Anterior cingulate cortex (tissue), 58 donors: ENCODE measurements around the gene CNNM2.
A peak's percentile ranks its signal among the peaks of the same experiment; 100 is the strongest.
"Not testable (repeated sequence)": the region's sequence is repeated elsewhere in the genome, so short reads cannot be mapped to it uniquely, and the experiment has no call there.

Source experiments
- DNase-seq, 58 donors: peaks; one replicate each; lab custom pipeline; 2025; lab: John Stamatoyannopoulos, UW

The CNNM2 gene

DNA sequence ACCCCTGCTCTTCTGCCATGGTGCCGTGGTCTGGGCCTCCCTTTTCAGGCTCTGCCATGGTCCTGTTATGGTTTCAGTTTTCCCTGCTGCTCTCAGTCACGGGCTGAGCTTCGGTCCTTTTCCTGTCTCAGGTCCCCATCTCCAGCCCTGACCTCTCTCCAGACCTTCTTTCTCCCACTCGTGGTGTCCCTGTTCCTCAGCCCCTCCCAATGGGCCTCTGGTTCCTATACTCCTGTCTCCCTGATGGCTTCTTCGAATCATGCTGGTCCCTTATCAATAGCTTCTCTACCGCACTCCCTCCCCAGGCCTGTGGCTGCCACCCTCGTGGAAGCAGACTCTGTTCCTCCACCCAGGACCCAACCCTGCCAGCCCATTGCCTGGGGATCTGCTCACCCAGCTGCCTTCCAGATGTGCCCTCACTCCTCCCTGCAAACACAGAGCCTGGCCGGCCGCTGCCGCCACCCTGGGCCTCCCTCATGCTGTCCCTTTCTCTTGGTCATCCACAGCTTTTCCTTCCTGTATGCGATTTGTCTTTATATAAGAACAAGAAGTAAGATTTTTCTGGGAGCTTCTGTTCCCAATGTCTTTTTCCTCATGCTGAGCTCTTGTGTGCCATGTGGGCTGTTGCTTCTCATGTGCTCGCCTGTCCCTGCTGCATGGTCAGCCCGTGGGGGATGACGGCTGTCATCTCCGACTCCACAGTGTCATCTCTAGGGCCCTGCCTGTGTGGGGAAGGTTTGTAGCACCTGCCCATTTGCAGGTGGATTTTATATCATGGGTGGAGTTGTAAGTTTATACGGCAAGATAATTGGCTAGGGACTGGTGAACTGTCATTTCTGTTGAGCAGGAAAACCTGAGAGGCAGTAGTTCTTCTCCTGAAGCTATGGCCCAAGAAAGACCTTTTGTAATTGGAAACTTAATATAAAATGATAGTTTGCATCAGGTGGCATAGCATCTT lies 148.3 kb downstream of the CNNM2 start:
- DNase-seq: no peak

DNA sequence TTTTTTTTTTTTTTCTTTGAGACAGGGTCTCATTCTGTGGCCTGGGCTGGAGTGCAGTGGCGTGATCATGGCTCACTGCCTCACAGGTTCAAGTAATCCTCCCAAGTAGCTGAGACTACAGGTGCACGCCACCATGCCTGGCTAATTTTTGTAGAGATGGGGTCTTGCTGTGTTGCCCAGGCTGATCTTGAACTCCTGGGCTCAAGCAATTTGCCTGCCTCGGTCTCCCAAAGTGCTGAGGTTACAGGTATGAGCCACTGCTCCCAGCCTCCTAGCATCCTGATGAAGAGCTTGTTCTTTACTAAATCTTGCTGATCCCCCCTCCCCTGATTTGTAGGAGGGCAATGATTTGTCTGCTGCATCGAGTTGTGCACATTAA lies 149.0 kb downstream of the CNNM2 start:
- not testable (repeated sequence) for DNase-seq

DNA sequence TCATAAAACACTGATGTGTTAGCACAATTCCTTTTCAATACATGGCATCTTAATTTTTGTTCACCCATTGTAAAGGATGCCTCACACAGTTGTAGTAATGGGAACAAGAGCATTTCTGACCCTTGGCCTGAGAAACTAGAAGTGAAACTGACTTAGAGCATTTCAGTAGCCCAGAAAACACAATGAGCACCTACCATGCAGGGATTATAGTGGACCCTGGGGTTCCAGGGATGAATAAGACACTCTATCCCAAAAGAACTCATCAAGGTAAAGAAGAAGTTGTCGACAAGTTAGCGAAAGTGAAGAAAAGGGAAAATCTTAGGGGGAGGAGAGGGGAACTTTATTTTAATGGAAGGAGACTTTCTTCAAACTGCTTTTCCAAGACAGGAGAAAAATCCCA lies 149.4 kb downstream of the CNNM2 start:
- DNase-seq: no peak

DNA sequence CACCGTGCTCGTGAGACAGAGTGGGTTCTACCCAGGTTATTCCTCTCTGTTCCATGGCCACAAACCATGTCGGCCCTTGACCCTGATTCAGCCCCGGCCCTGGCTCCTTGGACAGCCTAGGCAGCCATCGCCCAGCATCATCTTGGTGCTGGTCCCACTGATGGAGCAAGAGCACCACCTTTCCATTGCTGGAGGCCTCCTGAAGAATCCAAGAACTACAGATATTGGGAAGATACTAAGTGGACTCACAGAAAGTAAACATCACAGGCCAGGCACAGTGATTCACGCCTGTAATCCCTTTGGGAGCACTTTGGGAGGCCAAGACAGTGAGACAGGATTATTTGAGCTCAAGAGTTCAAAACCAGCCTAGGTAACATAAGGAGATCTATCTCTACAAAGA lies 149.9 kb downstream of the CNNM2 start:
- no peak for DNase-seq

DNA sequence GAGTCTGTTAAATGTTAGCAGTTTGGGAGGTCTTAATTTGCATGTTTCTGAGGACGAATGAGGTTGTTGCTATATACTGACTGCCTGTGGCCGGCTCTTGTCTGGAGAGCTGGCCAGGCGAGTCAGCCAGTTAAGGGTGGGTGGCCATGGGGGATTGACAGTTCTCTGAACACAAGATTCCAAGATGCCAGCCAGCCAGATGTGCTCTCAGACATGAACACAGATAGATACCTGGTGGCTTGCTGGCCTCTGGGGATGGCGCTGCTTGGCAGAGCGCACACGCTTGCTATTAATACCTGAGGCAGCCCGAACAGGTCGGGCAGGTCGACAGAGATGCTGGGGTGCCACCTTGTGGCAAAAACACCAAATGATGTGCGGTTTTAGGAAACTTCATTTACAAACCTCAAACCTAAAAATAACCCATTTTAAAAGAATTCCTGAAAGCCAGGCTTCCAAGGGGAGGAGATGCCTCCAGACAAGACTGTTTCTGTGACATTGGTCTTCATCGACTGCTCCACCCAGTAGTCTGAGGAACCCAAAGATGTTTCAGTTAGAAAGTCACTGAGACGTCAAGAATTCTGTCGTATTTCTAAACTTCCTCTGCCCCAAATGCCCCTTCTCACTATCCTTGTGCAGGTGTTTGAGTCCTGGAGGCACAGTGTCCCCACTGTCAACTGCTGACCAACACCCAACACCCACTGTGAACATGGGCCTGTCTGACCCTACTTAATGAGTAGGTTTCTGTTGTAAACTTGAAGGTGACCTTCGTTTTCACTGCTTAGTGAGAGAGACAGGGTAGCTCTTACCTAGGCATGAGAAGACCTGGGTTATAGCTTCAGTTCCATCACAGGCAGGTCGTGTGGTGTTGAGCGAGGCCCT lies 151.6 kb downstream of the CNNM2 start:
- peak in 35 of 58 donors; percentile 1 to 69 (median 19) for DNase-seq

DNA sequence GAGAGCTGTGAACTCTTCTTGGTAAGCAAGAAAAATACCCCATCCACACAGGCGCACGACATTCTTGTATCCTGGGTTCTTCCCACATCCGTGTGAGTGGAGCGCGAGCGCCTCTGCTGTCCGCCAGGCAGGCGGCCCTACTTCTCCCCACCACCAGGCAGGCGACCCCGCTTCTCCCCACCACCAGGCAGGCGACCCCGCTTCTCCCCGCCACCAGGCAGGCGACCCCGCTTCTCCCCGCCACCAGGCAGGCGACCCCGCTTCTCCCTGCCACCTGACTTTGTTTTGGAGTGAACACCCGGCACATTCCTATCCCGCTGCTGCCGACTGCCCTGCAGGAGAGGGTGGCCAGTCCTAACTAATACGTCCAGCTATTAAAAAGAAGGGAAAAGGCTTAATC lies 154.2 kb downstream of the CNNM2 start:
- DNase-seq: no peak

DNA sequence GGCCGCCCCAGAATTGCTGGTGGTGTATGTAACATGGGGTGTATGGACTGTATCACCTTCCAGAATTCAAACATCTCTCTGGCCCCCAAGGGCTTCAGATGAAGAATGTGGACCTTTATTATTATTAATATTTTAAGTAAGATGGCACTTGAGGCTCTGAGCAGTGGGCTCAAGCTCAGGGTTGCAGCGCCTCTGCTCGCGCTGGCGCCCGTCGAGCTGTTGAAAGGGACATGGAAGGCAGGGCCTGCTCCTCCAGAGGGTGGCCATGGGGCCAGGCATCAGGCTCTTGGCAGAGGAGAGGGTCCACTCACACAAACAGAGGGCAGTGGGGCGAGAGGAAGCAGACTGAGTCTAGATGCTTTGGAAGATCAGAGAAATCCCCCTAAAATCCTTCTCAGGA lies 154.8 kb downstream of the CNNM2 start:
- DNase-seq: no peak

DNA sequence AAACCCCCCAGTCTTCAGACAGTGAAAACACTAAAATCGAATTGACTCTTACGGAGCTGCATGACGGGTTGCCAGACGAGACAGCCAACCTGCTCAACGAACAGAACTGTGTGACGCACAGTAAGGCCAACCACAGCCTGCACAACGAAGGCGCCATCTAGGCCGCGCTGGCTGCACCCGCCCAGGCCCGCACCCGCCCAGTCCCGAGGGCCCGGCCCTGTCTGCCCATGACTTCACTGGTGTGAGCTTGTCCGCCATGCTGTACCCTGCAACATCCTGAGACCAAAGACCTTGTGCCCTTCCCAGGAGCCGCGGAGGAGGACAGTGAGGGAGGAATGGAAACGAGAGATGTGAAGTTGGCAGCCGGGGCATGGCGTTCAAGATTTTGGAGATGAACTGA lies 158.9 kb downstream of the CNNM2 start:
- no peak for DNase-seq

DNA sequence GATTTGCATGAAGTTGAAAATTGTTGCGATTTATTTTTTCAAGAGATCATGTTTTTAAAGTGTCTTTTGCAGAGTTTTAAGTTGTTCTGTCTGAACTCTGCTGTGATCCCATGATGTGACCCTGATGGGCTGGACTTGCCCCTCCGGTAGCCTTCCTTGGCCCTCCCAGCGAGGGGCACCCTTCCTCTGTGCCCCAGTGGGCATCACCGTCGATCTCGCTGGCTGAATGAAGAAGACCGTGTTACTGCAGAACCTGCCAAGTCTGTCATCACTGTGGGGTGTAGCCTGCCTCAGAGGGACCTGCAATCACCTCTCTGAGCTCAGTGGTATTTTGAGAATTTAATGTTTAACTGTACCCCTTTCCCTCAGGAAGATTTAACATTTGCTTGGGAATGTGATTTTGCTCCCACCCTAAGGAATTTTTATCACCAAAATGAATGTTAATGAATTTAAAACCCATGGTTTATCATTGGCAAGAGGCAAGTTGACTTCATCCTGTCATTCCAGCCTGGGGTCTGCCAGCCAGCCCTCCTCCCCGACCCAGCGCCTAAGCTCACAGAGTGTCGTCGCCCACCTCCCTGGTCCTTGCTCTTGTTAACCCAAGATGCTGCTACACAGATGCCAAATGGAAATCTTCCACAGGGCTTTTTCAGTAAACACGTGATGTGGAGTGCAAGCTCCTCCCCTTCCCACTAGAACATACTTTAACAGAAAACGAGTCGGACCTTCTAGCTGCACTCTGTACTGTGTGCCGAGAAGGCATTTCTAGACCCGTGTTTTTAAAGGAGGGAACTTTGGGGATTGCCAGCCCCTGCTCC lies 159.6 kb downstream of the CNNM2 start:
- DNase-seq: no peak

DNA sequence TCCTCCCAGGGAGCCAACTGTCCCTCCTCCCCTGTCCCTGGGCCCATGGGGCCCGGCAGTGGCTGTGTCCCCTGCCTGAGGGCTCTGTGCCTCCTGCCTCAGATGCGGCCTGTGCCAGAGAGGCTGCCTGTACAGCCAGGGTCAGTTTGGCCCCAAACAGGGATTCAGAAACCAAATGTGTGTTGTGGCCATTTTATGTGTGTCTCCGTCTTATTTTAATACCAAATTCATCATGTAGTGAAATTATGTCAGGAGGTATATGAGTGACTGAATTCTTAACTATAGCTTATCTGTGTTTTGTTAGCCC lies 160.2 kb downstream of the CNNM2 start:
- no peak for DNase-seq

DNA sequence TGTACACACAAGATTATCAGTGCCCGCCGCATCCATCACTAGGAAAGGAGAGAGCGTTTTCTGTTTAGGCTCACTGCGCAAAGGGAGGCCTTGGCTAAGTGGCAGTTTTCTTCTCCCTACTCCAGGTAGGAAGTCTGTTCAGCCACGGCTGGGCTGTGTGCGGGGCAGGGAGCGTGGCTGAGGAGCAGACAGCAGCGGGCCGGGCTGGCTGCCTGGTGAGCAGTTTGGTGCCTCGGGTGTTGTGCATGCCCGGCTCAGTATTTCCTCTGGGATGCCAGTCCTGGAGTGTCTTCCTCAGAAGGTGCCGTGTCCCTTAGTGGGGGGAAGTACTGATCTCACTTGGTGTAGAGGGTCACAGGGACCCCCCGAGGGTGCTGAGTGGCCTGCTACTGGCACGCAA lies 160.6 kb downstream of the CNNM2 start:
- DNase-seq: no peak

DNA sequence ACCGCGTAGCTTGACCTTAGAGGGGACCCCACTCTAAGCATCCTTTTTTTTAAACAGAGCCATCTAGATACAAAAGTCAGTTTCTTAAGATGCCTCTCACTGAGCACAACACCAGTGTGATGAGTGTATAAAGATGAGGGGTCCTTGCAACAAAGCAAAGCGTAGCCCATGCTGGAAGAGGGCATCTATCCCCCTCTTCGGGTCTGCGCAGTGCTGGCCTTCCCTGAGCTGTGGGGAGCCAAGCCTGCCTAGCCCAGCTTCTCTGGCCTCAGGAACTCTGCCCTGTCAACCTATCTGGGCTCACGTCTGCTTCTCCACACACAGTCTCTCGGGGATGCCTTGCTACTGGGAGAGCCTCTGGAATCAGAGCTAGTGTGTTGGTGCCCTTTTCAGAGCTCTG lies 161.0 kb downstream of the CNNM2 start:
- no peak for DNase-seq

DNA sequence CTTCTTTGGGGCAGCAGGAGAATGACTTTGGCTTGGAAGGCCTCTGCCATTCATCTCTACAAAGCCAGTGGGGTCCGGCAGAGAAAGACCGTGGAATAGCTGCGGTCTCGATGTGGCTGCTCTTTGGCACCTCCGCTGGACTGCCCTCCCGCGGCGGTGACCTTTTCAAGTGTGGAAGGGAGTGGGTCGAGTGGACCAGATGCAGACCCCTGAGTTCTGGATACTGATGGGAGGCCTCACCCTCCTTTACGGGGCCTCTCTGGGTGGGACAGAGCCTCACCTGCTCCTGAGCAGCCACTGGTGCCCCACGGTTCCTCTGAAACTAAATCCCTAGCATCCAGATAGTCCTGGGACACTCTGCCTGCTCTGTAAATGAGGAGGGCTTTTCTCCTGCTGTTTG lies 161.9 kb downstream of the CNNM2 start:
- DNase-seq: no peak

DNA sequence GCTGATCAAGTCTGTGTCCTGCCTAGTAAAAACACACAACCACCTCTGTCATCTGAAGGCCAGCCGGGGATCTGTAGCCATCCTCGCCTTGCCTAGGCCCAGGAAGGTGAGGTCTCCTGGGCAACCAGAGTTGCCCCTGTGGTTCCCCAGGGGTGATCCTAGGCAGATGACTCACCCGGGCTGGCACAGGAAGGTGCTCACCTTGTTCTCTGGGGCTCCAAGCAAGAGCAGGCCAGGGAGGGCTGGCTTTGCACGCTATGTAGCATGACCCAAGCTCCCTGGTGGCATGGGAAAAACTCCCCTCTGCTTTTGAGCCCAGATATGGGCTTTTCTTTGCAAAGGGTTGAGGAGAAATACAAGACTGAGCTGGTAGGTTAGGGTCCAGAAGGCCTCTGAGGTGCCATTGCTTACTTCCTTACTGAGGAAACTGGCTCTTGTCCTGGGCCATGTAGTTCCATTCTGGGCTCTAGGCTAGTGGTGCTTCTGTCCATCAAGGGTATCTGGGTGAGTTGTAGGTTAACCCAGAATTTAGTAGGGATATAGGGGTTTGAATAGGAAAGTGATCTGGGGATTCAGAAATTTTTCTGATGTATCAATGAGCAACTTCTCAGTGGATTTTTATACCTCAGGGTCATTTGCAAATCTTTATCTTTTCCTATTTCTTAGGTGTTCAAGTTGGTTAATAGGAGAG lies 162.9 kb downstream of the CNNM2 start:
- no peak for DNase-seq

DNA sequence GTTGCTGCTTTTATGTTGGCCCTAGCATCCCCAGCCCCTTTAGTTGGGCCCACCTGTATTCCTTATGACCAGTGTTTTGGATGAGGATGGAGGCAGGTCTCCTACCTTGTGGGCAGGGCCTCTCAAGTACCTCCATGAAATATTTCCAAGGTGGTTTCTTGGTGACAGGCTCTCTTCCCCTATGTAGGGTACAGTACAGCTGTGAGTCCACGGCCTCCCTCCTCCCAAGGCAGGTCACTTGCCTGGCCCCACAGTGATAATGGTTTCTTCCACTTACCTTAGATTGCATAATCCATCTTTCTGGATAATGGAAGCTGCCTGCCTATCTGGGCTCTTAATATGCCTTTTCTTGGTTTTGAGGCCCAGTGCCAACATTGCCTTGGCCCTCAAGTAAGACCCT lies 164.6 kb downstream of the CNNM2 start:
- no peak for DNase-seq

DNA sequence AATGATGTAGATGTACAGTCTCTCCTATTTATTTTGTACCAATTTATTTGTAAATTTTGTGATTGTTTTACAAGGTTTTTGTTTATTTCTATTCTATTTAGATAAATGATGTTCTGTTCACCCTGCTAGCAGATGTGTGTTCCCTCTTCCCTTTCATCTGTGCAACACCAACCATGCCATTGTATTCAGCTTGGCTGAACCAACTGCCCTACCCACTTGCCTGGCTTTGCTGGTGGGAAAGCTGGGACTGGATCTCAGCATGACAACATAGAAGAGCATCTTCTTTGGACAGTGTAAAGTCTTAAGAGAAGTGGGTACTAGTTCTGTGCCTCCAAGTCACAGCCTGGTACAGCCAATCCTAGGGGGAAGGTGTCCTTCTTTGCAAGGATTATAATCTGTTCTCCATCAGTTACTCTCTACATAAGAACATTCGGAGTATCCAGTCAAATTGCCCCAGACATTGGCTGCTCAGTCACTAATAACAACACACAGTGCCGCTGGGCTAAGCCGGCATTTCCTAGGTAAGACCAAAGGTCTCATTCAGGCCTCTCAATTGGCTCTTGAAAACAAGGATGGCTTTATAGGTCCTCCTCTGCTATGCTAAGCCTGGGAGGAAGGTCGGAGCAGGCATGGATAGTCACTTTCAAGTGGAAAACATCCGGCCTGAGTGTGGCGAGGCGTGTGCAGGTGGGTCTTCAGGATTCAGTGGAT lies 165.3 kb downstream of the CNNM2 start:
- DNase-seq: peak in 13 of 58 donors; percentile 14 to 52 (median 27)

DNA sequence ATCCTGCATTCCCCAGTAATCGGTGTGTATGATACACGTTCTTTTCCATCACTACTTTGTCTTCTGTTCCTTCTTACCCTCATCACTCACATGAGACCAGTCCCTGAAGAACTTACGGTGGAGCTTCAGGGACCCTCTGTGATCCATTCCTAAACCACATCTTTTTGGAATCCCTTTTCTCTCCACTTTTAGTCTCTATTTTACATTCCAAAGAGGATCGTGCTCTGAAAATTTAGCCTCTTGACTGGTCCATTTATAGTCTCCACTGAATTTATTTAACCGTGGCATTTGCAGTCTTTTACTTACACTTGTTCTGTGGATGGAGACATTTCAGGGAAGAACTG lies 165.9 kb downstream of the CNNM2 start:
- no peak for DNase-seq

DNA sequence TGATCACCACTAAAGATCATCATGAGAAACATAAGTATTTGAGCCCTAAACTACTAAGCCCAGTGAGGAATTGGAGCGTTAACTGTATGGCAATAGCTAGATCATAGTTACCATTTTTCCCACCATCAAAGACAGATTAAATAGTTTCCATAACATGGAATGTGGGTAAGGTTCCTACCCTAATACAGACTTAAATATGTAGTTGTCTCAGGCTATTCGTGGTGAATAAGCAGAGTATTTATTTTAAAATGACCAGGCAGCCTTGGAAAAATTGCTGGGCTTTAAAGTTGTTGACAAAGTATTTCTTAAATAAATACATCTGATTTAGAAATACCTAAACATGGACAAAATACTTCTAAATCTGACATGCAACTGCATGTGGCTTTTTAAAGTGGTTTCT lies 168.2 kb downstream of the CNNM2 start:
- DNase-seq: no peak

DNA sequence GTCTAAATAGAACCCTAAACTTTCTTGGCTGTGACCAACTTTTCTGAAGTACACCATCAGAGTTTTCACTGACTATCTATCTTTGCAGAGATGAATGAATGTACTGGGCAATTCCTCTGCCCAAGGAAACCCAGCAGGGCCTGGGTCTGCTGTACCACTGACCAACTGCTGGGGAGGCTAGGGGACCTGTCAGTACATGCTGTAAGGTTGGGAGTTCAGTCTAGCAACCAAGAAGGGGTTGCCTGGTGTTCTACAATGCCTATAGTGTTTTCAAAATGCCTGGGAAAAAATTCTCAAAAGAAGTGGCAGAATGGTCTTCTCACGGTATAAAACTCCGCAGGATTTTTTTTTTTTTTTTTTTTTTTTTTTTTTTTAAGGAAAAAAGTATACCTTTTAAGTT lies 168.7 kb downstream of the CNNM2 start:
- no peak for DNase-seq

DNA sequence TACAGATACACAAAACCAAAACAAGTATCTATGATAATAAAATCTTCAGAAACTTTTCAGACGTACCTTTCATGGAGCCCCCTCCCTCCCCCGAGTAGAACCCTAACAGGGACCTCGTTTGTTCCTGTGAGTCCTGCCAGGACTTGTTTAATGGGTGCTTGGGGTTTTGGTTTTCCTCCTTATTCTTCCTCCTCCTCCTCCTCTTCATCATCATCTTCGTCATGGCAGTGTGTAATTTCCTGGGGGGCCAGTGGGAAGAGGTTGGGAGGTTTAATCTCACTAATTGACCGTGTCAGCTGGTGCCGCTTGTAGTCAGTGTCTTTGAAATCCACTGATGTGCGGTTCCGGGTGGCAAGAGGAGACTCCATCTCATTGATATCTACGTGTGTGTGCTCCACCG lies 171.4 kb downstream of the CNNM2 start:
- no peak for DNase-seq
